Fibroblast of lung (primary cell): Measurements from ENCODE around the gene SPG11. TPM values are rescaled to one million over a fixed set of nuclear protein-coding genes. Genes with fewer than 3 reads are reported as not detected.
"Not testable (repeated sequence)": the region's sequence is repeated elsewhere in the genome, so short reads cannot be mapped to it uniquely, and the experiment has no call there.

ENCODE experiments used
- DNase-seq, 2 donors: peaks; one replicate each; pipeline versions ENCODE4 v3.0.0 to v3.0.0-alpha.2; 2010; ENCODE audit warnings: low read depth in 2 of 2
- H2AFZ ChIP-seq: 2 replicates; pipeline ENCODE4 v1.5.1; 2012; ENCODE audit warnings: low read length, control low read depth, inconsistent platforms
- H3K27ac ChIP-seq: 2 replicates; pipeline ENCODE4 v1.5.1; 2011; ENCODE audit warnings: low read length, control low read depth; ENCODE audit not compliant: insufficient read depth
- H3K27me3 ChIP-seq: 2 replicates; pipeline ENCODE4 v1.5.1; 2011; ENCODE audit warnings: mild to moderate bottlenecking, low read length; ENCODE audit not compliant: control insufficient read depth, insufficient read depth
- H3K36me3 ChIP-seq: 2 replicates; pipeline ENCODE4 v1.5.1; 2011; ENCODE audit warnings: low read length; ENCODE audit not compliant: control insufficient read depth, insufficient read depth
- H3K4me1 ChIP-seq: 2 replicates; pipeline ENCODE4 v1.5.1; 2011; ENCODE audit warnings: low read length; ENCODE audit not compliant: control insufficient read depth, insufficient read depth; ENCODE audit errors: extremely low read depth
- H3K4me2 ChIP-seq: 2 replicates; pipeline ENCODE4 v1.5.1; 2011; ENCODE audit warnings: low read length, control low read depth; ENCODE audit not compliant: insufficient read depth; ENCODE audit errors: extremely low read depth
- H3K4me3 ChIP-seq, 4 experiments: fragments of 200-600 bp in 1 of 4; sonication (generic) in 1 of 4; replicated peaks in 1 of 4; 2 replicates each; pipeline ENCODE4 v1.5.1; 2011 to 2016; ENCODE audit warnings: low read length in 4 of 4, low read depth in 3 of 4, mild to moderate bottlenecking in 3 of 4, control low read depth in 2 of 4, inconsistent platforms in 1 of 4, mixed read lengths in 1 of 4; ENCODE audit not compliant: insufficient read depth in 1 of 4; ENCODE audit errors: control extremely low read depth in 1 of 4
- H3K79me2 ChIP-seq: 2 replicates; pipeline ENCODE4 v1.5.1; 2012; ENCODE audit warnings: mild to moderate bottlenecking, low read length, inconsistent platforms; ENCODE audit not compliant: control insufficient read depth, insufficient read depth
- H3K9ac ChIP-seq: 2 replicates; pipeline ENCODE4 v1.5.1; 2011; ENCODE audit warnings: mild to moderate bottlenecking, low read length, control low read depth; ENCODE audit not compliant: insufficient read depth
- H3K9me3 ChIP-seq: 2 replicates; pipeline ENCODE4 v1.5.1; 2012; ENCODE audit warnings: low read depth, low read length; ENCODE audit not compliant: control insufficient read depth, insufficient read depth
- H4K20me1 ChIP-seq: 2 replicates; pipeline ENCODE4 v1.5.1; 2011; ENCODE audit warnings: low read length; ENCODE audit not compliant: control insufficient read depth, insufficient read depth; ENCODE audit errors: extremely low read depth
- CTCF ChIP-seq, 2 donors: IDR thresholded peaks in 1 of 2; conservative IDR thresholded peaks in 1 of 2; 1 replicate in 1 of 2; 2 replicates in 1 of 2; pipeline ENCODE4 v1.5.1; 2011 to 2012; ENCODE audit warnings: low read length in 2 of 2, control low read depth in 1 of 2, inconsistent platforms in 1 of 2, low read depth in 1 of 2, mild to moderate bottlenecking in 1 of 2
- EZH2 ChIP-seq: IDR thresholded peaks from 2 replicates; pipeline ENCODE4 v1.5.1; 2012; ENCODE audit warnings: low read length, control low read depth, mild to moderate bottlenecking; ENCODE audit errors: missing control alignments
- polyA plus RNA-seq, 2 donors: library from polyadenylated mRNA; depleted of rRNA in 1 of 2; stranded (reverse) in 1 of 2; unstranded in 1 of 2; fragments of >200 nt; gene quantifications; 2 replicates each; pipeline ENCODE4 v1.2.1, GENCODE V29; 2011 to 2012; ENCODE audit warnings: missing spikeins in 1 of 2
- total RNA-seq: library from RNA; depleted of rRNA; stranded (reverse); fragments of >200 nt; gene quantifications from 2 replicates; pipeline ENCODE4 v1.2.1, GENCODE V29; 2014

Gene SPG11
- total and polyA plus RNA-seq, 2 donors (not counting 1 experiment from before 2014, with no cell fraction given): 35.6 to 95.9 TPM

GRCh38 chr15:44554934-44555723 lies 108.3 kb downstream of the SPG11 start:
- no peaks in the 10 kb centered on the region for H4K20me1 ChIP-seq
- no peaks in the 10 kb centered on the region for H3K9me3 ChIP-seq
- H3K27me3 ChIP-seq: no peaks in the 10 kb centered on the region
- H3K79me2 ChIP-seq: peaks cover 4% of the 10 kb centered on the region
- no peak for TF ChIP-seq CTCF (conservative IDR thresholded peaks at IDR 0.05 in 1 of 2, IDR thresholded peaks at IDR 0.05 in 1 of 2; ENCODE audit: low read depth in 1 of 2, low read length in 2 of 2)
- TF ChIP-seq EZH2: no peak
- H3K27ac ChIP-seq: no peak overlapping the region
- H2AFZ ChIP-seq: no peak overlapping the region
- H3K9ac ChIP-seq: no peak overlapping the region
- DNase-seq: no peak
- H3K4me3 ChIP-seq: no peak overlapping the region
- H3K36me3 ChIP-seq: peaks cover 15% of the 10 kb centered on the region
- H3K4me1 ChIP-seq: no peaks in the 10 kb centered on the region
- no peak overlapping the region for H3K4me2 ChIP-seq

GRCh38 chr15:44550734-44551133 lies 112.7 kb downstream of the SPG11 start:
- no peak overlapping the region for H3K9ac ChIP-seq
- no peaks in the 10 kb centered on the region for H3K27me3 ChIP-seq
- no peaks in the 10 kb centered on the region for H4K20me1 ChIP-seq
- no peaks in the 10 kb centered on the region for H3K9me3 ChIP-seq
- no peak overlapping the region for H3K4me3 ChIP-seq
- no peak for TF ChIP-seq EZH2
- TF ChIP-seq CTCF (conservative IDR thresholded peaks at IDR 0.05 in 1 of 2, IDR thresholded peaks at IDR 0.05 in 1 of 2; ENCODE audit: low read depth in 1 of 2, low read length in 2 of 2): no peak
- no peak overlapping the region for H3K27ac ChIP-seq
- no peak overlapping the region for H3K4me2 ChIP-seq
- no peak overlapping the region for H2AFZ ChIP-seq
- peaks cover 8% of the 10 kb centered on the region for H3K4me1 ChIP-seq
- peaks cover 8% of the 10 kb centered on the region for H3K36me3 ChIP-seq
- peaks cover 39% of the 10 kb centered on the region for H3K79me2 ChIP-seq
- DNase-seq: no peak

GRCh38 chr15:44550256-44550655 lies 113.2 kb downstream of the SPG11 start:
- Histone ChIP-seq H4K20me1 (no peaks in the 10 kb centered on the region), H3K4me3 (no peak overlapping the region), H3K36me3 (peaks cover 7% of the 10 kb centered on the region), H3K27me3 (no peaks in the 10 kb centered on the region), H2AFZ (no peak overlapping the region), H3K27ac (no peak overlapping the region), H3K9ac (no peak overlapping the region), H3K9me3 (no peaks in the 10 kb centered on the region), H3K79me2 (peaks cover 43% of the 10 kb centered on the region), H3K4me2 (no peak overlapping the region), H3K4me1 (peaks cover 9% of the 10 kb centered on the region)
- peak; percentile 56 to 62 for DNase-seq
- TF ChIP-seq CTCF (conservative IDR thresholded peaks at IDR 0.05 in 1 of 2, IDR thresholded peaks at IDR 0.05 in 1 of 2; ENCODE audit: low read depth in 1 of 2, low read length in 2 of 2) (peak; percentile 15 to 26), EZH2 (no peak)

- not testable (repeated sequence) for H3K4me3 ChIP-seq, H3K27me3 ChIP-seq, H3K9me3 ChIP-seq, H3K27ac ChIP-seq, H3K9ac ChIP-seq, H3K4me1 ChIP-seq, H4K20me1 ChIP-seq, H2AFZ ChIP-seq, H3K36me3 ChIP-seq, H3K4me2 ChIP-seq, DNase-seq
- peaks cover 54% of the 10 kb centered on the region for H3K79me2 ChIP-seq
Observed at GRCh38 chr15:44549152-44549551, 114.3 kb downstream of the SPG11 start.
